Retina (tissue), 1 donor: ENCODE measurements around the gene LAMA2.
"Not testable (repeated sequence)": the region's sequence is repeated elsewhere in the genome, so short reads cannot be mapped to it uniquely, and the experiment has no call there.

Source experiments
- DNase-seq: peaks from one replicate; pipeline ENCODE4 v3.0.0-alpha.2; 2016

Gene LAMA2

DNA sequence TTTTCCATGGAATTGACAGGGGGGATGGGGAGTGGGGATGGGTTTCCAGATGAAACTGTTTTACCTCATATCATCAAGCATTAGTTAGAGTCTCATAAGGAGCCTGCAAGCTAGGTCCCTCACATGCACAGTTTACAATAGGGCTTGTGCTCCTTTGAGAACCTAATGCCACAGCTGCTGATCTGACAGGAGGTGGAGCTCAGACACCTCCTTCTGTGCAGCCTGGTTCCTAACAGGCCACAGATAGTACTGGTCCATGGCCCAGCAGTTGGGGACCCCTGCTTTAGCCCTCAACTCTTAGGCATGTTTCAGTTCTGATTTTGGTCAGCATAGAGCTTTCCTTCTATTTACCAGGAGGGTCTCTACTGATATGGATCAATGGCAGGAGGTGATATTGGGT is 251.6 kb downstream of the LAMA2 start:
- no peak for DNase-seq

DNA sequence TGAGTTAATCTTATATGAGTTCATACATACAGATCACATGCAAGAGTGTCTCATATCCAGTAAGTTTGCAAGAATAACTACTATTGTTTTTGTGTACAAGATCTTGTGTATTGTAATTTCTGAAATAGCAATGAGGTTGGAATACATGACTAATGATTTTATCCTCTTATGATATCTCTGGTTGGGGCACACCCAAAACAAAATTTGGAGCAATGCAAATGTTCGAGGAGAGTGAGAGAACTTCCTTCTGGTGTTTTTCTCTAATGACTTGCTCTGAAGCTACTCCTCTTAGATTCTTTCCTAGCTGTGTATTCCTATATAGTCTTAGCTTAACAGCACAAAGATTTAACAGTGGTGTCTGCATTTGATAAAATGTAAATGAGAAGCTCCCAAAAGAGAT is 252.5 kb downstream of the LAMA2 start:
- DNase-seq, result no peak

DNA sequence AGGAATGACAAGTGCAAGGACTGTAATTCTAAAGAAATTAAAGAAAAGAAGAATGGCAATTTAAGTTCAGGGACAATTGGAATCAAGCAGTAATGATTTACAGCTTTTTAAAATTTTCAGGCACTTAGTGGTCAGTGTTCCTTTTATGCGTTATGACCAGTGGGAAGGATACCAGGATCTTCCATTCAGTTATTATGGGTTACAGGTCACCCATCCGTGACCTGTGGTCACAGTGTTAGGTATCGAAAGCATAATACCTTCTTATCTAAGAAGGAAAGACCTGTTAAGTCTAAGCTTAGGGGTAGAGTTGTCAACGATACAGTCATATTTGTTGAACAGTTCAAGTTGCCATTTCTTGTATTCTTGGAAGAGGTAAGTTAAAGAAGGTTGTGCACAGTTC is 253.8 kb downstream of the LAMA2 start:
- DNase-seq, result no peak

DNA sequence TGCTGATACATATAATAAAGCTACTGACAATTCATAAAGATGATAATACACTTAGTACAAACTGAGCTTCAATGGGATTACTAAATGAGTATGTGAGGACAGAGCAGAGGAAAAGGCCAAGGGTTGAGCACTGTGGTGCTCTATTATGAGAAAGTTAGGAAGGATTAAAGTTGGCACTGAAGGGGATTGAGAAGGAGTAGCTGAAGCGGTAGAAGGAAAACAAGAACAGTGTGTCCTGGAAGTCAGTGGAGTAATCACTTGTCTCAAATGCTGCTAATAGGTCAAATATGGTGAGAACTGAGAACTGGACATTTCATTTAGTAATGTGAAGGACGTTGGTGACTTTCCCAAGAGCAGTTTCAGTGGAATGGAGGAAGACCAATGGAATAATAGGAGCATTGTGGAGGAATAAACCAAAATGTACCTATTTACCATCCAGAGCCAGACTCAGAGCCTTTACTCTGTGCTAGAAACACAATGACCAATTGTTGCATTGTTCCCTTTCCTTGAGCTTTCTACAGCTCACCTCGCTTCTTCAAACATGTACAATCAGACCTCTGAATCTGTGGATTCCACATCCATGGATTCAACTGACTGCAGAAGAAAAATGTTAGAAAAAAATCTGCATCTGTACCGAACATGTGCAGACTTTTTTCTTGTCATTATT is 255.9 kb downstream of the LAMA2 start:
- DNase-seq, result no peak

DNA sequence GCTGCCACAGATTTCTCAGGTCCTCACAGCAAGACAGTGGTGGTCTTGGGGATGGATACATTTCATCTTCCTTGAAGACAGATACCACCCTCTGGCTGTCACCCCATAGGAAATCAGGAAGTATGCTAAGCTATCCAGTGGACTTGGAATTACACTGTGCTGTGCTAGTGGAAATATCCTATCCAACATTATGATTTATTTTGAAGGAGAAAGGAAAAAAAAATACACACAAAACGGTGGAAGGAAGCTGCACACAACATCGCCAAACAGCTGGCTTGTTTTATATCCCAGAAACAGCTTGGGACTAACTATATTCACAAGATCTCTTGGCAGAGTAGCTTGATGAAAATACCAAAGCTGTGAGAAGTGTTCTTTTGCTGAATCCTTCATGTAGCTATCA is 257.6 kb downstream of the LAMA2 start:
- DNase-seq, result no peak

DNA sequence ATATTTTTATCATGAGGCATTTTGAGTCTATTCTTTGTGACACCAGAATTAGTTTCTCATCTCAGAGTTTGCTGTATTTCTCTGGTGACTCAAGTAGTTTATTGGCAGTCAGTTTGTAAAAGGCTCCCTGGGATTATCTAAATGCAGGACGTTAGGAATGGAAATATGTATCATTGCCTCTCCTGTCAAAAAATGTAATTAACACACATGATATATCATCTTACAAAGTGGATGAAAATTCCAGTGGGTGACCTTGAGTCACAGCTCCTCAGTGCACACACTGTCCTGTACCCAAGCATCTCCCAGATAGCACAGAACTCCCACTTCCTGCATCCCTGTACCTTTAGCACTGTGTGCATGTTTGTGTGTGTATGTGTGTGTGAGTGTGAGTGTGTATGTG is 258.6 kb downstream of the LAMA2 start:
- no peak for DNase-seq

DNA sequence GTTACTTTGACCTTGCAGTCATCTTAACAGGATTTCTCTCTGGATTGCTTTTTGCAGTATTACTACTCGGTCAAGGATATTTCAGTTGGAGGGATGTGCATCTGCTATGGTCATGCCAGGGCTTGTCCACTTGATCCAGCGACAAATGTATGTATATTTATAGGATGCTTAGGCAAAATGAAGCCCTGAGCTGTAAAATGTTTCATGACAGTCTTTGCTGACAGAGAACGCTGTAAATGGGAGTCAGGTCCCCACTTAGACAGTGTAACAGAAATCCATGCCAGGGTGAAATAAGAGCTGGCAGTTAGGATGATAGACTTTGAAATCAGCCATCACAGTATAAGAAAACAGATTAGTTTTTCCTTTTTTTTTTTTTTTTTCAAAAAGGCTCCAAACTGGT is 264.0 kb downstream of the LAMA2 start:
- DNase-seq, result no peak

DNA sequence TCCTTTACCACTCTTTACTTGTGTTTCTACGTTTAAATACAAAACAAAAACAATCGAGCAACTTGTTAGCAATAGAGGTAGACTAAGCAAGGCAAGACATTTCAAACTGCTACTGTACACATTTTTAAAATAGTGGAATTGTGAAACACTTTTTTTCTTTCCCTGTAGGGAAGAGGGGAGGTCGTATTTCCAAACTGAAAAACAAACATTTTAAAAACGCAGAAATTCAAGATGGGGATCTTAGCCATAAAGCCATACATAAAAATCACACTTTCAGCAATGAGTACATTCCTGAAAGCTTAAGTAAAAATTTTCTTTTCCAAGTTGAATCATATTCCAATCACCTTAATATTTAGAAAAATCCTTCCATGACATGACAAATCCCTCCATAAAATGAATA is 267.6 kb downstream of the LAMA2 start:
- DNase-seq, result no peak

DNA sequence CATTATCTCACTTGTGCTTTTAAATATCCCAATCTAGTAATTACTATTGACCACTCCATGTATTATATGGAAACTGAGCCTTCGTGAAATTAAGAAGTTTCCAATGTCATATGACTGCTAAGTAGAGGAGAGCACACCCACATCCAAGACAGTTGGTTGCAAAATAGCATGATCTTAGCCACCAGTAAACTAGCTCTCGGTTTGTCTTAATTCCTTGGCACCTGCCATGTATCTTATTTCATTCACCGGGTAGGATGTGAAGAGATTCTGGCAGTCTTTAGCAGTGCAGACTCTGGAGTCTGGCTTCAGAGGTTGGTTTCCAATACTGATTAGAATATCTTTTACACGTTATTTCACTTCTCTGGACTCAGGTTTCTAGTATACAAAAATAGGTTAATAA is 270.3 kb downstream of the LAMA2 start:
- DNase-seq, result no peak

DNA sequence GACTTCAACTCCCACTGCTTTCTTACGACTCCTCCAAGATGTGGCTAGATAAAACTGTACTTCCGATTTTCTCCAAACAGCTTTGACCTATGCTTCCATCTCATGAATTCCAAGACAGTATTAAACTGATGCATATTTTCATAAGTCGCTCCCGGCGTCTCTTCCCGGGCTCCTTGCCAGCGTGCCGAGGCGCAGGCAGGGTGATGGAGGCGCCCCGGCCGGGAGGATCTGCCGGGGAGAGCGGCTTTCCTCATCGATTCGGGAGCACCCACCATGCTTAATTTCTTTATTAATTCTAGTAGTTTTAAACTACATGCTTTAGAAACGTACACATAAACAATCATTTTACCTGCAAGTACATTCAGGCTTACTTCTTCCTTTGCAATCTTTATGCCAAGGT is 276.3 kb downstream of the LAMA2 start:
- not testable (repeated sequence) for DNase-seq

DNA sequence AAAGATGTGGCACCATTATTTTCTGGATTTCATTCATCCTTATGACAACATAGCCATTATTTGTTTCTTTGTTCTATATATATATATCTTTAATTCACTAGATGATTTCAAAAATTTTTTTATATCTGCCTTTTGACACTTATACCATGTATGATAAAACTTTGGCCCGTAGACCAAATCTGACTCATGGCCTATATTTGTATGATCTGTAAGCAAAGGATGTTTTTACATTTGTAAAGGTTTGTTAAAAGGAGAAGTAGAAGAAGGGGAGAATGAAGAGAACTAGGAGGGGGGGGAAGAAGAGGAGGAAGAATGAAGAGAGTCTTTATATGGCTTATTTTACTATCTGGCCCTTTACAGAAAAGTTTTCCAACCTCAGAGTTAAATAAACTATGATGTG is 279.7 kb downstream of the LAMA2 start:
- no peak for DNase-seq

DNA sequence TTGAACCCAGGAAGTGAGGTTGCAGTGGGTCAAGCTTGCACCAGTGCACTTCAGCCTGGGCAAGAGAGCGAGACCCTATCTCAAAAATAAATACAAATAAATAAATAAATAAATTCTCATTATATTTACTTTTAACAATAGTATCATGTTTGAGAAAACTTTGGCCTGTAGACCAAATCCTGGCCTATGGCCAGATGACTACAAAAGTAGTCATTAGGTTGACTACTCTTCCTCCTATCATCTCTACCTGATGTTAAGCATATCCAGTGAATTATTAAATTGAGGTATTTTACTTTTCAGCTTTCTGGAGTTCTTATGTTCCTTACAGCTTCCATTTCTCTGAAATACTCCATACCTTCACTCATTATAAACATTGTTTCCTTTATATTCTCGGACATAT is 280.6 kb downstream of the LAMA2 start:
- no peak for DNase-seq

DNA sequence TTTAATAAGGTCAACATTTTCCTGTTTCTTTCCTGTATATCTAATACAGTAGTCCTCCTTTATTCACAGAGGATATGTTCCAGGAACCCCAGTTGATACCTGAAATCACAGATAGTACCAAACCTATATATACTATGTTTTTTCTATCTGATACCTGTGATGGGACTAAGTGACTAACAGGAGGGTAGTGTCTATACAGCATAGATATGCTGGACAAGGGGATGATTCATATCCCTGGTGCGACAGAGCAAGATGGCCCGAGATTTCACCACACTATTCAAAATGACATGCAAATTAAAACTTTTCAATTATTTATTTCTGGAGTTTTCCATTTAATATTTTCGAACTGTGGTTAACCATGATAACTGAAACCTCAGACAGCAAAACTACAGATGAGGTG is 281.1 kb downstream of the LAMA2 start:
- DNase-seq, result no peak

DNA sequence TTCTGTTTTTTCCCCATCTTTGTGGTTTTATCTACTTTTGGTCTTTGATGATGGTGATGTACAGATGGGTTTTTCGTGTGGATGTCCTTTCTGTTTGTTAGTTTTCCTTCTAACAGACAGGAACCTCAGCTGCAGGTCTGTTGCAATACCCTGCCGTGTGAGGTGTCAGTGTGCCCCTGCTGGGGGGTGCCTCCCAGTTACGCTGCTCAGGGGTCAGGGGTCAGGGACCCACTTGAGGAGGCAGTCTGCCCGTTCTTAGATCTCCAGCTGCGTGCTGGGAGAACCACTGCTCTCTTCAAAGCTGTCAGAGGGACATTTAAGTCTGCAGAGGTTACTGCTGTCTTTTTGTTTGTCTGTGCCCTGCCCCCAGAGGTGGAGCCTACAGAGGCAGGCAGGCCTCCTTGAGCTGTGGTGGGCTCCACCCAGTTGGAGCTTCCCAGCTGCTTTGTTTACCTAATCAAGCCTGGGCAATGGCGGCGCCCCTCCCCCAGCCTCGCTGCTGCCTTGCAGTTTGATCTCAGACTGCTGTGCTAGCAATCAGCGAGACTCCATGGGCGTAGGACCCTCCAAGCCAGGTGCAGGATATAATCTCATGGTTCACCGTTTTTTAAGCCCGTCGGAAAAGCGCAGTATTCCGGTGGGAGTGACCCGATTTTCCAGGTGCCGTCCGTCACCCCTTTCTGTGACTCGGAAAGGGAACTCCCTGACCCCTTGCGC is 289.5 kb downstream of the LAMA2 start:
- not testable (repeated sequence) for DNase-seq

DNA sequence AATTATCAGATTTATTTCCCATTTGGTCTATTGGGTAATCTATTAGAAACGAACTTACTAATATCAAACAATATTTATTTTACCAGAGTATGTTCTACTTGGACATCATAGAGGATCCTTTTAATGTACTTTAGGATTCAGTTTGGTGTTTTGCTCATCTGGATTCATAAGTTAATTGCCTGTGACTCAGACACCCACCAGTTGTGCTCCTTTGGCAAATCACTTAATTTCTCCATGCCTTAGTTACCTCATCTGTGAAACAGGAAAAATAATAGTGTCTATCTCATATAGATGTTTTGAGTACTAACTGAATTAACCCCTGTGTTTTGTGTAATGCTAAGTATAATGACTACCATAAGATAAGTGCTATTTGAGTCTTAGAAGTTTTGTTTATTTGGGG is 292.1 kb downstream of the LAMA2 start:
- no peak for DNase-seq

DNA sequence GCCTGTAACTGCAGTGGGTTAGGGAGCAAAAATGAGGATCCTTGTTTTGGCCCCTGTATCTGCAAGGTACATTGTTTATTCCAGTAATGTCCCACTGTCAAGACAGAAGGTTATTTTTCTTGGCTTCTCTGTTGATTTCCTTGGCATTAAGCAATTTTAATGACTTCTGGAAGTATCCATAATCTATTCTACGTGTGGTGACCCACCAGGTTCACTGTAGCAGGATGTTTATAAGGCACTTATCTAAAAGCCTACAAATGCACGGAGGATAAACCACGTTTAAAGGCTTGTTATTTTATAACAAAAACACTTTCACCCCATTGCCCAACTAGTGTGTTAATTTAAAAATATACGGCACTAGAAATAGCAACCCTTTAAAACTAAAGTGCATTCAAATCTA is 294.9 kb downstream of the LAMA2 start:
- DNase-seq, result no peak

DNA sequence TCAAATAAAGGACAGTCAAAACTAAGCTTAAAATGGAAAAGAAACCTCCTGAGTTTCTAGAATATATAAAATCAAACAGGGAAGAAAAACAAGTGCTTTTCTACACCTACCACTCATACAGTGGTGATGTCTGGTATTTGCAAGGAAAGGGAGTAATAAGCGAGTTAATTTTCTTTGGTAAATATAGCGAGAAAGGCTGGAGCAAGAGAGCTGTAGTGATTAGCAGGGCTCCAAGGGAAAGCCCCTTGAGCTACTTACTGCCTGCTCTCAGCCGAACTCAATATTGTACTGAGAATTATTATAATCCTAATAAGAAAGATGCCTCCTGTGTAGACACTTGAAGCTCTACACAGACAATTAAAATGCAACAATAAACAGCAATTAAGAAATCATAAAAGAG is 296.3 kb downstream of the LAMA2 start:
- no peak for DNase-seq

DNA sequence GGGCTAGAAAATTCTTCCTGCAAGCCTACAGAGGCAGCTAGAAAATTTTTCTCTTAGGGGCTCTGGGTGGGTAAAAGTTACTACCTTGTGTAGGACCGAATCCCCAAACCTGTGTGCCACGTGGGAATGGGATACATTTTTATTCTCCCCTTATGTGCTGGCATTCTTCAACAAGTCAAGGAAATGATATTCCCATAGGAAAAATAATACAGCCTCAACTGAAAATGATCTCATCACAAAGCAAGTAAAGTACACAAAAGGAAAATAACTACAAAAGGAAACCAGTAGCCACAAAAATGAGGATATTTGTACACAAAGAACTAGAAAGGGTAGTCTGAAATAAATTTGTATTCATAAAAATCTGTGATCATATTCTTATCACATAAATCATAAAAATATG is 298.1 kb downstream of the LAMA2 start:
- no peak for DNase-seq

DNA sequence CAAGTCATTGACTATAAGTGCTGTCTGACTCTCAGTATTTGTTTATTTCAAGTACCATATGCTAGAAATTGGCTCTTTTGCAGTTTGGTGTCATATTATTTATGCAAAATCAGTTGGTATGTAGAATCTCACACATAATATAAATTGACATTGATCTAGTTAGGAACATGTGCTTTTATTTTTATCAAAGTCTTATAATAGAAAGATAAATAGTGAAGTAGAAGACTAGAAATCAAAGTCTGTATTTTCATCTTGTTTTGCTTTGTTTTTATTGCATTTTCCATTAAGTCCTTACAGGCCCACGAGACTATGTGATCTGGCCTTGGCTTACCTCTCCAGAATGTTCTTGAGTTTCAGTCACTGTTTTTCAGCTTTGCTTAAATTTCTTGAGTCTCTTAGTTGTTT is 300.3 kb downstream of the LAMA2 start:
- no peak for DNase-seq

DNA sequence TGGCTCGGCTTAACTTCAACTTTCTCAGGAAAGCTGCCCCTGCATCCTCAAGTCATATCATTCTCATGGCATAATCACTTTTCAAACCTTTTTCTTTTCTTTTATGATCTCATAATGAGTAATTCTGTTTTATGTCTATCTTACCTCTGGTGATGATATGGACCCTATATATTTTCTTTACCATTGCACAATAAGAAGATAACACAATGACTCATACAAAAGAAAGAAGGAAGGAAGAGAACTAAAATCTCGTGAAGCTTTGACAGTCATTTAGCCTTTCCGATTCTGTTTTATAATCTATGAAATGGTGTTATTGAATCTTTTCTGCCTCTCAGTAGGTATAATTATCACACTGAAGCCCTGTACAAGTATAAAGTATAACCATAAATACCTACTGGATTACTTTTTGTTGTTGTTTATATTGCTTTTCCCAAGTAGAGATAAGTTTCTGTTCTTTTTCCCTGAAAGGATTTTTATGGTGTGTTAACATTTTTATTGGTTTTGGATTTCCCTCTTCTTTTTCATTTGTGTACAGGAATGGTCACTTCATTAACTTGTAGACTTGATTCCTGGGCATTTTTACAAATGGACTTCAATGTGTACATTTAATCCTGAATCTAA is 300.9 kb downstream of the LAMA2 start:
- DNase-seq, result no peak

DNA sequence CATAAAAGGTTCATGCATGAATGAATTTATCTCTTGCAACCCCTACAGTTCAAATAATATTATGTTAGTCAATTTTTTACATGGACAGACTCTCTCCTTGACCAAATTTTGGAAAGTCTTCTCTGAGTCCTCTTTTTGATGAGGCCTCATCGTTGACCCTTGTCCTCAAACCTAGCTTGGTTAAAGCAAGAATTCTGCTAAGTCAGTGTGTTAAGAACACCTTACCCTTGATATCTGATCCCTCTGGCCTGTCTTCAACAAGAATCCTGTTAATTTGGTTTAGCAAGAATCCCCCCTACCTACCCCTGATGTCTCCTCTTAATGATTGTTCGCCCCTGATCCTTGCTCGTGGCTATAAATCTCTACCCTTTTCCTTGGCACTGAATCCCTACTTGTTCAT is 301.4 kb downstream of the LAMA2 start:
- DNase-seq, result no peak

DNA sequence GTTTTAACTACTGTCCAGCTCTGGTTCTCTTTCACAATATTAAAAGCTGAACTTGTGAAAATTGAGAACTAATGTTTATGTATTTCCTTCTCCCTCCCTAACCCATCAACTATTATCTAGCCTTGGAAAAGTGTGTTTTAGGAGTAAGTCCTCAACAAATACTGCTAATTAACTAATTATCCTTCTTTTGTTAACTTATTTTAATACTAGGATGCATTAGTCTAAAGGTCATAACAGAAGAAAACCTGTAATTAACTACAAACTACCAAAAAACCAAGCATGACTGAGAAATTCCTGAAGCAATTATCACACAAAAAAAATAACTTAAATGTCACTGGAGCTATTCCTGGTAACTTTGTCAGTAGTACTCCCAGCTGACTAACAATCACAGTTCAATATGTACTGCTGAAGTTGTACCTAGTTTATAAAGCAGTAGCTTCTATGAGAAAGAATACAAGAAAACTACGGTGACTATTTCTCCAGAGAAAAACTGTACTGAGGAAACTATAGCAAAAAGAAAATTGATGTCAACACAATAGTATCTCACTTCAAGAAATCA is 301.9 kb downstream of the LAMA2 start:
- no peak for DNase-seq

DNA sequence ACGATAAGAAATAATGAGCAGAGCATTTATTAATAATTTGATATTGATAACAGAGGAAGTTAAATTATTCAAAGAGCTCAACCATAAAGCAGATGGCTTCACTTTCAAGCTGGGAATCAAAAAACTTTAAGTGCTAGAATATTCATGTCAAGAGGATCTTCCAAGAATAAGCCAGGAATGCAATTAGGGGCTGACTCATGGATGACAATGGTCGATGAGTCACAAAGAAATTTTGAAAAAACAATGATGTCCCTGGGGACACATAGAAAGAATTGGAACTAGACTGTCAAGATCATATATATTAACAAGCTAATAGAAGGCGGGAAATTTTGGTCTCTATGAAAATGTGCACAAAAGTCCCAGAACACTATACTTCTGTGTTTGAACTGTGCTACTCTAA is 304.1 kb downstream of the LAMA2 start:
- no peak for DNase-seq

DNA sequence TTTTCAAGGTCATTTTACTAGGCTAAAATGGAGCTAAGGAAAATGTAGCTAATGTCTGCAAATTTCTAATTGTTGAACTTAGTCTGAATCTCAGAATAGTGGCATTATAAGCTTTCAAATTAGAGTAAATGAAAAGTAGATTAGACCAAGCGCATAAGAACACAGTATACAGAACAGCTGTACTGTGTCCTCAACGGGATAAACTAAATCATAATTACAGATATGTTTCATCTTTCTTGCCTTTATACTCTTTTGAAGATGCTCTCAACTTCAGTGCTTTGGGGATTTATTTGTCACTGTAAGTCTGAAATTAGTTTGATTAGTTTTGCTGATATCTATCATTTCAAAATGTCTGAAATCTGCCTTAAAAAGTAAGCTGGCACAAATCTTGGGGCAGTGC is 305.4 kb downstream of the LAMA2 start:
- no peak for DNase-seq
